BLaER1 treated with 17β-estradiol and CSF1 and Interleukin-3, amounts not matched to agents 10 nM and 100 nM (cell line): ENCODE results near the gene IL34.

Experiments used
- H3K27ac ChIP-seq, 11 experiments: shearing (Covaris generic); formaldehyde crosslinking; 2 replicates each; pipeline ENCODE4 v1.8.1; 2022
- H3K27me3 ChIP-seq, 11 experiments: shearing (Covaris generic); formaldehyde crosslinking; 2 replicates each; pipeline ENCODE4 v1.8.1; 2022
- H3K36me3 ChIP-seq, 11 experiments: shearing (Covaris generic); formaldehyde crosslinking; 2 replicates each; pipeline ENCODE4 v1.8.1; 2022
- H3K4me1 ChIP-seq, 10 experiments: shearing (Covaris generic); formaldehyde crosslinking; 2 replicates each; pipeline ENCODE4 v1.8.1; 2022
- H3K4me2 ChIP-seq, 11 experiments: shearing (Covaris generic); formaldehyde crosslinking; 2 replicates each; pipeline ENCODE4 v1.8.1; 2022
- H3K4me3 ChIP-seq, 10 experiments: shearing (Covaris generic); formaldehyde crosslinking; 2 replicates each; pipeline ENCODE4 v1.8.1; 2022
- H3K9ac ChIP-seq, 11 experiments: shearing (Covaris generic); formaldehyde crosslinking; 2 replicates each; pipeline ENCODE4 v1.8.1; 2022
- H3K9me3 ChIP-seq, 11 experiments: shearing (Covaris generic); formaldehyde crosslinking; replicated peaks in 1 of 11; 2 replicates each; pipeline ENCODE4 v1.8.1; 2022
- H4K20me1 ChIP-seq, 11 experiments: shearing (Covaris generic); formaldehyde crosslinking; 2 replicates each; pipeline ENCODE4 v1.8.1; 2022
- Cebpa-rat ChIP-seq, 11 experiments: shearing (Covaris generic); IDR thresholded peaks; 2 replicates each; pipeline ENCODE4 v1.8.1; 2022

IL34 gene

GRCh38 chr16:70692130-70692872 is 45.9 kb downstream of the IL34 start:
- no peak overlapping the region; a peak in 2 of 20 replicates for H3K4me3 ChIP-seq
- peaks cover 0 to 84% (median 0%) of the 10 kb centered on the region in 11 experiments; a peak in 7 of 22 replicates for H3K36me3 ChIP-seq
- H3K4me2 ChIP-seq, result peak overlapping the region in 9 of 11 experiments; percentile 40 to 97 (median 91); a peak in 18 of 22 replicates
- no peaks in the 10 kb centered on the region for H3K9me3 ChIP-seq
- H3K4me1 ChIP-seq, result peaks cover 25 to 100% (median 91%) of the 10 kb centered on the region in 10 experiments
- H3K27ac ChIP-seq, result peak overlapping the region in 7 of 11 experiments; percentile 28 to 78 (median 58); a peak in 10 of 22 replicates
- H3K27me3 ChIP-seq, result no peaks in the 10 kb centered on the region
- no peak for TF ChIP-seq Cebpa-rat (IDR thresholded peaks at IDR 0.05)
- H4K20me1 ChIP-seq, result peaks cover 0 to 100% (median 13%) of the 10 kb centered on the region in 11 experiments; a peak in 12 of 22 replicates
- H3K9ac ChIP-seq, result peak overlapping the region in 6 of 11 experiments; percentile 23 to 65 (median 59); a peak in 12 of 22 replicates

- H3K27ac ChIP-seq, result peak overlapping the region in 7 of 11 experiments; percentile 28 to 78 (median 58); a peak in 13 of 22 replicates
- no peak for TF ChIP-seq Cebpa-rat (IDR thresholded peaks at IDR 0.05)
- H3K27me3 ChIP-seq, result no peaks in the 10 kb centered on the region
- no peak overlapping the region; a peak in 2 of 20 replicates for H3K4me3 ChIP-seq
- H3K4me1 ChIP-seq, result peaks cover 33 to 100% (median 92%) of the 10 kb centered on the region in 10 experiments
- H3K9ac ChIP-seq, result peak overlapping the region in 8 of 11 experiments; percentile 23 to 65 (median 51); a peak in 13 of 22 replicates
- peaks cover 0 to 100% (median 12%) of the 10 kb centered on the region in 11 experiments; a peak in 12 of 22 replicates for H4K20me1 ChIP-seq
- H3K36me3 ChIP-seq, result peaks cover 0 to 92% (median 2%) of the 10 kb centered on the region in 11 experiments; a peak in 12 of 22 replicates
- peak overlapping the region in 9 of 11 experiments; percentile 40 to 97 (median 91); a peak in 18 of 22 replicates for H3K4me2 ChIP-seq
- no peaks in the 10 kb centered on the region for H3K9me3 ChIP-seq
These were observed 46.7 kb downstream of the IL34 start for GRCh38 chr16:70692873-70693671.

- Histone ChIP-seq H3K27ac (peak overlapping the region in 6 of 11 experiments; percentile 3 to 78 (median 63); a peak in 11 of 22 replicates), H4K20me1 (peaks cover 0 to 100% (median 9%) of the 10 kb centered on the region in 11 experiments; a peak in 11 of 22 replicates), H3K9ac (peak overlapping the region in 6 of 11 experiments; percentile 23 to 65 (median 59); a peak in 7 of 22 replicates), H3K9me3 (no peaks in the 10 kb centered on the region), H3K4me2 (peak overlapping the region in 9 of 11 experiments; percentile 40 to 97 (median 91); a peak in 17 of 22 replicates), H3K27me3 (no peaks in the 10 kb centered on the region), H3K36me3 (peaks cover 0 to 99% (median 8%) of the 10 kb centered on the region in 11 experiments; a peak in 15 of 22 replicates), H3K4me1 (peaks cover 45 to 100% (median 95%) of the 10 kb centered on the region in 10 experiments), H3K4me3 (no peak overlapping the region)
- TF ChIP-seq Cebpa-rat (IDR thresholded peaks at IDR 0.05), result no peak
These were observed 47.9 kb downstream of the IL34 start for GRCh38 chr16:70694088-70694867.

GRCh38 chr16:70694868-70695218 is 48.5 kb downstream of the IL34 start:
- no peaks in the 10 kb centered on the region for H3K9me3 ChIP-seq
- peak overlapping the region in 4 of 11 experiments; percentile 37 to 78 (median 68); a peak in 4 of 22 replicates for H3K27ac ChIP-seq
- H3K4me2 ChIP-seq, result peak overlapping the region in 9 of 11 experiments; percentile 40 to 97 (median 91); a peak in 15 of 22 replicates
- H4K20me1 ChIP-seq, result peaks cover 0 to 100% (median 9%) of the 10 kb centered on the region in 11 experiments; a peak in 11 of 22 replicates
- peak overlapping the region in 3 of 11 experiments; percentile 41 to 65 (median 64); a peak in 3 of 22 replicates for H3K9ac ChIP-seq
- TF ChIP-seq Cebpa-rat (IDR thresholded peaks at IDR 0.05), result no peak
- peaks cover 51 to 100% (median 98%) of the 10 kb centered on the region in 10 experiments for H3K4me1 ChIP-seq
- H3K27me3 ChIP-seq, result no peaks in the 10 kb centered on the region
- peaks cover 0 to 99% (median 8%) of the 10 kb centered on the region in 11 experiments; a peak in 15 of 22 replicates for H3K36me3 ChIP-seq
- no peak overlapping the region for H3K4me3 ChIP-seq

GRCh38 chr16:70695331-70696070 is 49.1 kb downstream of the IL34 start:
- Histone ChIP-seq H3K27me3 (no peaks in the 10 kb centered on the region), H3K9me3 (no peaks in the 10 kb centered on the region), H3K4me3 (peak overlapping the region in 2 of 10 experiments; percentile 6 to 26; a peak in 1 of 20 replicates), H3K27ac (peak overlapping the region in 8 of 11 experiments; percentile 26 to 78 (median 73); a peak in 14 of 22 replicates), H3K36me3 (peaks cover 0 to 95% (median 8%) of the 10 kb centered on the region in 11 experiments; a peak in 15 of 22 replicates), H3K4me1 (peaks cover 57 to 100% (median 100%) of the 10 kb centered on the region in 10 experiments), H3K9ac (peak overlapping the region in 6 of 11 experiments; percentile 35 to 71 (median 65); a peak in 8 of 22 replicates), H3K4me2 (peak overlapping the region; percentile 26 to 97 (median 91); a peak in 20 of 22 replicates), H4K20me1 (peaks cover 0 to 100% (median 9%) of the 10 kb centered on the region in 11 experiments; a peak in 12 of 22 replicates)
- no peak for TF ChIP-seq Cebpa-rat (IDR thresholded peaks at IDR 0.05)

- Histone ChIP-seq H3K27ac (peak overlapping the region in 9 of 11 experiments; percentile 51 to 78 (median 72); a peak in 17 of 22 replicates), H4K20me1 (peaks cover 0 to 100% (median 16%) of the 10 kb centered on the region in 11 experiments; a peak in 12 of 22 replicates), H3K27me3 (no peaks in the 10 kb centered on the region), H3K4me1 (peaks cover 66 to 100% (median 100%) of the 10 kb centered on the region in 10 experiments), H3K9me3 (no peaks in the 10 kb centered on the region), H3K4me3 (peak overlapping the region in 2 of 10 experiments; percentile 22 to 54; a peak in 3 of 20 replicates), H3K9ac (peak overlapping the region in 10 of 11 experiments; percentile 18 to 72 (median 61); a peak in 13 of 22 replicates), H3K36me3 (peaks cover 0 to 95% (median 8%) of the 10 kb centered on the region in 11 experiments; a peak in 15 of 22 replicates), H3K4me2 (peak overlapping the region; percentile 65 to 97 (median 91))
- no peak for TF ChIP-seq Cebpa-rat (IDR thresholded peaks at IDR 0.05)
These were observed 50.0 kb downstream of the IL34 start for GRCh38 chr16:70696355-70696754.
